GM12892 (cell line): ENCODE measurements around the gene AAGAB.

ENCODE experiments used
- POLR2A ChIP-seq: IDR thresholded peaks from 2 replicates; pipeline ENCODE4 v1.6.1; 2011; ENCODE audit warnings: low read depth, low read length, control low read depth
- POLR2AphosphoS5 ChIP-seq: IDR thresholded peaks from 2 replicates; pipeline ENCODE4 v1.6.1; 2011; ENCODE audit warnings: low read depth, low read length, control low read depth
- TAF1 ChIP-seq: IDR thresholded peaks from 2 replicates; pipeline ENCODE4 v1.6.1; 2011; ENCODE audit warnings: low read depth, mild to moderate bottlenecking, control low read depth, low read length, borderline replicate concordance

DNA sequence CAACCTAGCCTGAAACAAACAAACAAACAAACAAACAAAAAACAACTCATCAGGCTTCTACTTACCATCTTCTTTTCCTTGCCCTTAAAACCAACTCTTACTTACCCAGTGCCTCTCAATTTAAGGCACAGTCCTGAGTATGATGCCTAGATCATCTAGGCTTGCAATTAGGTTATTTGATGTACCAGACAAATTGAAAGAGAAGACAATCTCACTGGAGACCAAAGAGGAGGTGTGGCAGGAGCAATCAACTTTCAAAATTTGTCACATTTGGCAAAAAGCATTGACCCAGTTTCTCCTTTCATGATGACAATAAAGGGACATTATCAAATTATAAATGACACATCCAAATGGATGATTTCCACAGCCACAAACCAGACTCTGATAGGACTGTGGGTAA is 36.0 kb downstream of the AAGAB start:
- no peak for TF ChIP-seq TAF1
- no peak for TF ChIP-seq POLR2A
- no peak for TF ChIP-seq POLR2AphosphoS5
